Measurements from ENCODE around the gene DOCK3.

DNA sequence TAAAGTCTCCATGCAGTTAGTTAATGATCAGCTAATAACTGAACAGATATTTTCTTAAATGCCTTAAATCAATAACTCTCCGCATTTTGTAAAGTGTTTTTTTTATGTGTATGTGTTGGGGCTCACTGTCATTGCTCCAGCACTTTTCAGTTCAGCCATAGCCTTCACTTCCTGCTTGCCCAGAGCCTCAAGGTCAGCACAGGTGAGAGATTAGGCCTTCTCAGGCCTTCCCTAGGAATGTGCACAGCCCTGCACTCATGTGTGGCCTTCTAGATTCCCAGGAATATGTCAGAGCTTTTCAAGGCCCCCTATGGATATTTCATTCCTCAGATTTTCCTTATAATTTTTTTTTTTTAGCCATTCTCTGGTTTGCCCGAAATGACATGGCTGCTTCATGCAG lies 632.7 kb downstream of the DOCK3 start:
- TF ChIP-seq MAFK (IDR thresholded peaks at IDR 0.05; ENCODE audit: low read depth, low read length), result no peak
- TF ChIP-seq, protein P1, sequence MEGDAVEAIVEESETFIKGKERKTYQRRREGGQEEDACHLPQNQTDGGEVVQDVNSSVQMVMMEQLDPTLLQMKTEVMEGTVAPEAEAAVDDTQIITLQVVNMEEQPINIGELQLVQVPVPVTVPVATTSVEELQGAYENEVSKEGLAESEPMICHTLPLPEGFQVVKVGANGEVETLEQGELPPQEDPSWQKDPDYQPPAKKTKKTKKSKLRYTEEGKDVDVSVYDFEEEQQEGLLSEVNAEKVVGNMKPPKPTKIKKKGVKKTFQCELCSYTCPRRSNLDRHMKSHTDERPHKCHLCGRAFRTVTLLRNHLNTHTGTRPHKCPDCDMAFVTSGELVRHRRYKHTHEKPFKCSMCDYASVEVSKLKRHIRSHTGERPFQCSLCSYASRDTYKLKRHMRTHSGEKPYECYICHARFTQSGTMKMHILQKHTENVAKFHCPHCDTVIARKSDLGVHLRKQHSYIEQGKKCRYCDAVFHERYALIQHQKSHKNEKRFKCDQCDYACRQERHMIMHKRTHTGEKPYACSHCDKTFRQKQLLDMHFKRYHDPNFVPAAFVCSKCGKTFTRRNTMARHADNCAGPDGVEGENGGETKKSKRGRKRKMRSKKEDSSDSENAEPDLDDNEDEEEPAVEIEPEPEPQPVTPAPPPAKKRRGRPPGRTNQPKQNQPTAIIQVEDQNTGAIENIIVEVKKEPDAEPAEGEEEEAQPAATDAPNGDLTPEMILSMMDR (conservative IDR thresholded peaks at IDR 0.05; ENCODE audit: low read depth, low read length), result no peak
- TF ChIP-seq POLR2A (IDR thresholded peaks at IDR 0.05; ENCODE audit: low read depth, low read length), result no peak
- no peak for TF ChIP-seq RAD21 (IDR thresholded peaks at IDR 0.05; ENCODE audit: low read length)
- TF ChIP-seq, protein P2, sequence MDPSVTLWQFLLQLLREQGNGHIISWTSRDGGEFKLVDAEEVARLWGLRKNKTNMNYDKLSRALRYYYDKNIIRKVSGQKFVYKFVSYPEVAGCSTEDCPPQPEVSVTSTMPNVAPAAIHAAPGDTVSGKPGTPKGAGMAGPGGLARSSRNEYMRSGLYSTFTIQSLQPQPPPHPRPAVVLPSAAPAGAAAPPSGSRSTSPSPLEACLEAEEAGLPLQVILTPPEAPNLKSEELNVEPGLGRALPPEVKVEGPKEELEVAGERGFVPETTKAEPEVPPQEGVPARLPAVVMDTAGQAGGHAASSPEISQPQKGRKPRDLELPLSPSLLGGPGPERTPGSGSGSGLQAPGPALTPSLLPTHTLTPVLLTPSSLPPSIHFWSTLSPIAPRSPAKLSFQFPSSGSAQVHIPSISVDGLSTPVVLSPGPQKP (IDR thresholded peaks at IDR 0.05; ENCODE audit: borderline replicate concordance, low read depth, low read length), result no peak
- TF ChIP-seq SMC3 (IDR thresholded peaks at IDR 0.05; ENCODE audit: low read depth, low read length), result no peak
- TF ChIP-seq CEBPB (IDR thresholded peaks at IDR 0.05; ENCODE audit: low read depth, low read length), result no peak
- no peak for TF ChIP-seq RFX5 (IDR thresholded peaks at IDR 0.05; ENCODE audit: low read depth, low read length)
- no peak for TF ChIP-seq NFE2L2 (IDR thresholded peaks at IDR 0.05; ENCODE audit: low read depth, low read length)

Data from IMR-90 (cell line).